Measurements from ENCODE around the gene DNAAF8.

GRCh38 chr16:4704491-4704890, 29.8 kb upstream of the DNAAF8 start:
- TF ChIP-seq CTCF (IDR thresholded peaks at IDR 0.05) (no peak), POLR2A (IDR thresholded peaks at IDR 0.05) (no peak)
